GM12874 (cell line): Measurements from ENCODE around the gene SLC47A2.

Experiments
- CTCF ChIP-seq: IDR thresholded peaks from 2 replicates; pipeline ENCODE4 v1.5.1; 2011; ENCODE audit warnings: low read depth, mild to moderate bottlenecking, control low read depth, low read length, moderate library complexity; ENCODE audit not compliant: insufficient read depth

SLC47A2 gene

GRCh38 chr17:19686400-19687090 is 29.8 kb downstream of the SLC47A2 start:
- no peak for TF ChIP-seq CTCF

- TF ChIP-seq CTCF: no peak
These were observed 33.3 kb downstream of the SLC47A2 start for GRCh38 chr17:19683117-19683516.

GRCh38 chr17:19678581-19679453 is 37.6 kb downstream of the SLC47A2 start:
- no peak for TF ChIP-seq CTCF

GRCh38 chr17:19677736-19678379 is 38.5 kb downstream of the SLC47A2 start:
- TF ChIP-seq CTCF: no peak

GRCh38 chr17:19676896-19677295 is 39.5 kb downstream of the SLC47A2 start:
- TF ChIP-seq CTCF: no peak

- no peak for TF ChIP-seq CTCF
These were observed 42.8 kb downstream of the SLC47A2 start for GRCh38 chr17:19673623-19674022.
